KMS-11 (cell line): ENCODE measurements around the gene MPRIP.

ENCODE experiments used
- H2AFZ ChIP-seq: fragments of 200-600 bp; sonication (generic); 2 replicates; pipeline ENCODE4 v1.6.1; 2016; ENCODE audit warnings: antibody characterized with exemption, mixed run types, low read depth
- H3K27ac ChIP-seq: fragments of 200-600 bp; sonication (generic); 2 replicates; pipeline ENCODE4 v1.6.1; 2016; ENCODE audit warnings: mild to moderate bottlenecking, mixed run types
- H3K27me3 ChIP-seq: fragments of 200-600 bp; sonication (generic); 2 replicates; pipeline ENCODE4 v1.6.1; 2017; ENCODE audit warnings: mild to moderate bottlenecking, low read depth, mixed run types, moderate library complexity; ENCODE audit not compliant: insufficient read depth
- H3K36me3 ChIP-seq: fragments of 200-600 bp; sonication (generic); 2 replicates; pipeline ENCODE4 v1.6.1; 2017; ENCODE audit warnings: mild to moderate bottlenecking, mixed run types; ENCODE audit not compliant: insufficient read depth
- H3K4me1 ChIP-seq: fragments of 200-600 bp; sonication (generic); 2 replicates; pipeline ENCODE4 v1.6.1; 2016; ENCODE audit warnings: mild to moderate bottlenecking, low read depth, mixed run types; ENCODE audit not compliant: poor library complexity, severe bottlenecking
- H3K4me2 ChIP-seq: fragments of 200-600 bp; sonication (generic); 2 replicates; pipeline ENCODE4 v1.7.0; 2016; ENCODE audit warnings: mild to moderate bottlenecking, mixed run types
- H3K4me3 ChIP-seq: fragments of 200-600 bp; sonication (generic); IDR thresholded peaks from 2 replicates; pipeline ENCODE4 v1.6.1; 2017; ENCODE audit warnings: low read depth, low read length, mixed read lengths; ENCODE audit not compliant: insufficient read depth
- H3K79me2 ChIP-seq: fragments of 200-600 bp; sonication (generic); 2 replicates; pipeline ENCODE4 v1.6.1; 2016; ENCODE audit warnings: low read depth, mixed run types; ENCODE audit not compliant: insufficient read depth
- H3K9ac ChIP-seq: fragments of 200-600 bp; sonication (generic); 2 replicates; pipeline ENCODE4 v1.6.1; 2016; ENCODE audit warnings: mild to moderate bottlenecking, mixed run types
- H4K20me1 ChIP-seq: fragments of 200-600 bp; sonication (generic); 2 replicates; pipeline ENCODE4 v1.6.1; 2016; ENCODE audit warnings: mild to moderate bottlenecking, mixed run types; ENCODE audit not compliant: insufficient read depth
- CTCF ChIP-seq: fragments of 200-600 bp; sonication (generic); conservative IDR thresholded peaks from 2 replicates; pipeline ENCODE4 v1.6.1; 2017; ENCODE audit warnings: low read depth, mild to moderate bottlenecking, antibody characterized with exemption, low read length, moderate library complexity, mixed read lengths

The MPRIP gene

DNA sequence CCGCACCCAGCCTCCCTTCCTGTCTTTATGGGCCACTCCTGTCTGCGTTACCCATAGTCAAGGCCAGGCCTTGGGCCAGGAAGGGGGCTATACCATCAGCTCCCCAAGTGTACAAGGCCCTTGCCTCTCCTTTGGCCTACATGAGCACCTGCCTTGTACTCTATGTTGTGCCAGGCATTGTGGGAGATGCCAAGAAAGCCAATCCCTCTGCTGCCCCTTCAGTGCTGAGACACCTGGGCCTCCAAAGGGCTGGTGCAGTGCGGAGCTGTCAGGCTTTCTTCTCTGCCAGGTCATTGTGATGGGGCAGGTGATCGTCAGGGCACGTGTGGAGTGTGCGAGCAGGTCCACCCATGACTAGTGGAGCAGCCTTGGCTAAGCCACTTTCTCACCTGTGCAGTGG is 59.9 kb downstream of the MPRIP start:
- Histone ChIP-seq H3K9ac (no peak overlapping the region), H2AFZ (no peak overlapping the region), H3K27me3 (no peaks in the 10 kb centered on the region), H3K4me2 (no peak overlapping the region), H4K20me1 (no peaks in the 10 kb centered on the region), H3K4me3 (no peak overlapping the region), H3K27ac (no peak overlapping the region), H3K79me2 (no peaks in the 10 kb centered on the region), H3K36me3 (no peaks in the 10 kb centered on the region), H3K4me1 (no peaks in the 10 kb centered on the region)
- TF ChIP-seq CTCF, result no peak

DNA sequence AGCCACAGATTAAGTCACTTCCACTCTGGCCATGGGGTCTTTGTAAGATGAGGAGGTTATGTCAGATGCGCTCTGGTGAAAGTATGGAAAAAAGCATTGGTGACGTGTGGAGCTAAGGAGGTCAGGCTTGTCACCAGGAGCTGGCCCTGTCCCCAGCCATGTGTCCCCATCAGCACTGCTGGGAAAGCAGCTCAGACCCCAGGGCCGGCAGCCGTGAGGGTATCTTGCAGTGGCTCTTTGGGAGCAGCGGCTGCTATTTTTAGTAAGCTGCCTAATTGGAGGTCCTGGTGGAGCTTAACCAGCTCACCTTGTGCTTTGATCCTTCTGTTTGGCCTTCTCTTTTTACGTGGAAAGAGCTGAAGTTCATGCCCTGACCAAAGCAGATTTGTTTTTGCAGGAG is 60.9 kb downstream of the MPRIP start:
- no peak overlapping the region for H3K4me2 ChIP-seq
- H2AFZ ChIP-seq, result no peak overlapping the region
- no peak overlapping the region for H3K9ac ChIP-seq
- TF ChIP-seq CTCF, result no peak
- no peaks in the 10 kb centered on the region for H4K20me1 ChIP-seq
- H3K4me3 ChIP-seq, result no peak overlapping the region
- no peaks in the 10 kb centered on the region for H3K36me3 ChIP-seq
- H3K79me2 ChIP-seq, result no peaks in the 10 kb centered on the region
- no peaks in the 10 kb centered on the region for H3K27me3 ChIP-seq
- no peak overlapping the region for H3K27ac ChIP-seq
- H3K4me1 ChIP-seq, result peaks cover 5% of the 10 kb centered on the region

GRCh38 chr17:17104036-17104435 is 61.8 kb downstream of the MPRIP start:
- no peaks in the 10 kb centered on the region for H3K27me3 ChIP-seq
- H2AFZ ChIP-seq, result no peak overlapping the region
- no peak for TF ChIP-seq CTCF
- H4K20me1 ChIP-seq, result no peaks in the 10 kb centered on the region
- no peaks in the 10 kb centered on the region for H3K36me3 ChIP-seq
- H3K27ac ChIP-seq, result no peak overlapping the region
- no peak overlapping the region for H3K9ac ChIP-seq
- no peak overlapping the region for H3K4me2 ChIP-seq
- no peak overlapping the region for H3K4me3 ChIP-seq
- H3K79me2 ChIP-seq, result no peaks in the 10 kb centered on the region
- peaks cover 14% of the 10 kb centered on the region for H3K4me1 ChIP-seq

DNA sequence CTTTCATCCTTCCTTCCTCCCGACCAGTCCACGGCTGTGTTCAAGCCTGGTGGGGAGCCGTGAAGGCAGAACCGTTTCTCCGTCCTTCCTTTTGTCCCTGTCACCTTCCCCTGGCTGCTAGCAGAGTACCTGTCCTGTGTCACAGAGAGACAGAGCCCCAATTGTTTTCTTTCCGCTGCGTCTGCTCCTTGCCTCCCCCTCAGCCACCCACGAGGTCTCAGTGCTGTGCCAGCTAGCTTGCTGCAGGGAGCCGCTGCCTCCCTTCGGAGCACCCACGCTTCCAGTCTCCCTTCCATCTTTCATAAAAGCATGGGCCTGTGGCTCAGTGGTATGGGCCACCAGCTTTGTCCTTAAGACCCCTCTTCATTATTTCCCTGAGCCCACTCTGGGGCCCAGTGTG is 62.2 kb downstream of the MPRIP start:
- TF ChIP-seq CTCF, result no peak
- no peak overlapping the region for H2AFZ ChIP-seq
- no peaks in the 10 kb centered on the region for H4K20me1 ChIP-seq
- no peak overlapping the region for H3K9ac ChIP-seq
- no peaks in the 10 kb centered on the region for H3K79me2 ChIP-seq
- peaks cover 15% of the 10 kb centered on the region for H3K4me1 ChIP-seq
- H3K4me3 ChIP-seq, result no peak overlapping the region
- H3K27ac ChIP-seq, result no peak overlapping the region
- H3K27me3 ChIP-seq, result no peaks in the 10 kb centered on the region
- H3K4me2 ChIP-seq, result no peak overlapping the region
- H3K36me3 ChIP-seq, result no peaks in the 10 kb centered on the region

DNA sequence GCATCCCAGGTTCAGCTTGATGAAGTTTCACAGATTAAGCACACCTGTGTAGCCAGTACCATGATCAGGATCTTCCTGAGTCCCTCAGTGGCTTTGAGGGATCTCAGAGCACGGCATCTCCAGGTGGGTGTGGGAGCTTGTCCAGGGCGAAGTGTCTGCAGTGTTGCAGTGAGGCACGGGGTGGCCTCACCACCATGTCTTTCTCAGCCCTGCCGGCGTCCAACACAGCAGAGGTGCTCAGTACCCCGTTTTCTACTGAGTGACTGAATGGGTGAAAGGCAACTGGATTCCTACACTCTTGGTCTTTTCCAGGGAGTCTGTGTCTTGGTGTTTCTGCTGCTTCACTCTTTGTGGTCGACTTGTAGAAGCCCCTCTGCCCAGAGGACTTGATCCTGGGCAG is 63.7 kb downstream of the MPRIP start:
- H4K20me1 ChIP-seq, result no peaks in the 10 kb centered on the region
- no peak overlapping the region for H3K27ac ChIP-seq
- no peaks in the 10 kb centered on the region for H3K36me3 ChIP-seq
- H3K79me2 ChIP-seq, result no peaks in the 10 kb centered on the region
- no peak for TF ChIP-seq CTCF
- H3K27me3 ChIP-seq, result no peaks in the 10 kb centered on the region
- H3K4me1 ChIP-seq, result peaks cover 15% of the 10 kb centered on the region
- H3K4me2 ChIP-seq, result no peak overlapping the region
- H3K9ac ChIP-seq, result no peak overlapping the region
- H2AFZ ChIP-seq, result no peak overlapping the region
- H3K4me3 ChIP-seq, result no peak overlapping the region
